HCT116 (cell line): Measurements from ENCODE around the gene THRA. TPM values are rescaled to one million over a fixed set of nuclear protein-coding genes. Genes with fewer than 3 reads are reported as not detected.
A peak's percentile ranks its signal among the peaks of the same experiment; 100 is the strongest.

Experiments used
- ATAC-seq: fragments of 200-7000 bp; cut with Tn5 transposase; 2 replicates; pipeline ENCODE4 v1.9.1; 2020; ENCODE audit warnings: mild to moderate bottlenecking, moderate library complexity
- BruUV-seq: library from RNA; stranded (reverse); fragments of 400-500 nt; replicated peaks from 2 replicates; lab custom pipeline; 2021; lab: Mats Ljungman, UMichigan
- CTCF ChIA-PET: fragments of 300-600 bp; sonication (Branson Sonifier 250); formaldehyde crosslinking; loops from one replicate; lab custom pipeline; 2021; ENCODE audit warnings: antibody characterized with exemption; lab: Charles Lee
- POLR2A ChIA-PET: fragments of 300-600, 350-600 bp; sonication (Branson Sonifier 250); formaldehyde crosslinking; loops from one replicate; lab custom pipeline; 2021; ENCODE audit warnings: antibody characterized with exemption; lab: Charles Lee
- RAD21 ChIA-PET, 2 experiments: fragments of 300-600 bp; sonication (Branson Sonifier 250); formaldehyde crosslinking; loops; one replicate each; lab custom pipeline; 2023; ENCODE audit warnings: low total read pairs in 2 of 2; ENCODE audit not compliant: uncharacterized antibody in 2 of 2, unreplicated experiment in 2 of 2, low non-redundant PET in 1 of 2; lab: Charles Lee
- DNase-seq: peaks from one replicate; pipeline ENCODE4 v3.0.0-alpha.2; 2010; ENCODE audit warnings: low read depth, low spot score
- H2AFZ ChIP-seq: fragments of 200-600 bp; shearing (Covaris generic), sonication (generic); 2 replicates; pipeline ENCODE4 v1.6.1; 2017; ENCODE audit warnings: low read depth, mixed run types, mixed read lengths, antibody characterized with exemption, low read length; ENCODE audit not compliant: poor library complexity, severe bottlenecking
- H3K27ac ChIP-seq: 2 replicates; pipeline ENCODE4 v1.5.1; 2012; ENCODE audit warnings: low read depth, low read length
- H3K27me3 ChIP-seq: fragments of 200-600 bp; sonication (generic); 2 replicates; pipeline ENCODE4 v1.6.1; 2016; ENCODE audit warnings: mixed run types, low read length, mixed read lengths; ENCODE audit not compliant: insufficient read depth
- H3K36me3 ChIP-seq, 2 experiments: fragments of 200-500 bp in 1 of 2; fragments of 200-600 bp in 1 of 2; sonication (Bioruptor generic) in 1 of 2; sonication (generic) in 1 of 2; 2 replicates each; pipeline versions ENCODE4 v1.5.1 to v1.6.1; 2014 to 2016; ENCODE audit warnings: low read length in 2 of 2, inconsistent platforms in 1 of 2, mixed read lengths in 1 of 2, mixed run types in 1 of 2; ENCODE audit not compliant: insufficient read depth in 2 of 2, control insufficient read depth in 1 of 2
- H3K4me1 ChIP-seq, 2 experiments: fragments of 200-600 bp in 1 of 2; sonication (generic) in 1 of 2; 2 replicates each; pipeline versions ENCODE4 v1.5.1 to v1.6.1; 2012 to 2017; ENCODE audit warnings: low read length in 2 of 2, inconsistent platforms in 1 of 2, mild to moderate bottlenecking in 1 of 2, mixed read lengths in 1 of 2, mixed run types in 1 of 2, moderate library complexity in 1 of 2; ENCODE audit not compliant: insufficient read depth in 2 of 2, control insufficient read depth in 1 of 2
- H3K4me2 ChIP-seq: fragments of 200-600 bp; sonication (generic); 2 replicates; pipeline ENCODE4 v1.6.1; 2017; ENCODE audit warnings: mixed run types, low read length, mixed read lengths
- H3K4me3 ChIP-seq, 2 experiments: fragments of 200-600 bp in 1 of 2; sonication (generic) in 1 of 2; replicated peaks in 1 of 2; 2 replicates each; pipeline ENCODE4 v1.5.1; 2011 to 2016; ENCODE audit warnings: low read length in 2 of 2, control low read depth in 1 of 2, low read depth in 1 of 2, mild to moderate bottlenecking in 1 of 2, mixed read lengths in 1 of 2, mixed run types in 1 of 2
- H3K79me2 ChIP-seq: fragments of 200-600 bp; sonication (generic); 2 replicates; pipeline ENCODE4 v1.6.1; 2017; ENCODE audit warnings: mild to moderate bottlenecking, mixed run types, low read length, moderate library complexity, mixed read lengths; ENCODE audit not compliant: insufficient read depth
- H3K9ac ChIP-seq: fragments of 200-600 bp; sonication (generic); 2 replicates; pipeline ENCODE4 v1.6.1; 2016; ENCODE audit warnings: low read length, mixed read lengths
- H3K9me2 ChIP-seq: fragments of 200-600 bp; sonication (generic), shearing (Covaris generic); 2 replicates; pipeline ENCODE4 v1.6.1; 2017; ENCODE audit warnings: mixed run types, mild to moderate bottlenecking, moderate library complexity; ENCODE audit not compliant: insufficient read depth
- H3K9me3 ChIP-seq, 2 experiments: fragments of 200-500 bp in 1 of 2; fragments of 200-600 bp in 1 of 2; sonication (Bioruptor generic) in 1 of 2; sonication (generic) in 1 of 2; 2 replicates each; pipeline ENCODE4 v1.6.1; 2014 to 2017; ENCODE audit warnings: low read length in 2 of 2, mixed read lengths in 2 of 2, inconsistent platforms in 1 of 2, low read depth in 1 of 2, mild to moderate bottlenecking in 1 of 2, mixed run types in 1 of 2, moderate library complexity in 1 of 2; ENCODE audit not compliant: control insufficient read depth in 1 of 2, insufficient read depth in 1 of 2
- H4K20me1 ChIP-seq: fragments of 200-600 bp; sonication (generic), shearing (Covaris generic); 2 replicates; pipeline ENCODE4 v1.6.1; 2017; ENCODE audit warnings: mixed run types, mild to moderate bottlenecking, moderate library complexity; ENCODE audit not compliant: insufficient read depth
- CBX3 ChIP-seq: IDR thresholded peaks from 2 replicates; pipeline ENCODE4 v1.6.1; 2012; ENCODE audit warnings: low read depth
- CEBPB ChIP-seq: IDR thresholded peaks from 2 replicates; pipeline ENCODE4 v1.6.1; 2012; ENCODE audit warnings: low read depth
- EGR1 ChIP-seq: IDR thresholded peaks from 2 replicates; pipeline ENCODE4 v1.6.1; 2012; ENCODE audit warnings: low read depth
- EZH2 ChIP-seq: fragments of 200-600 bp; sonication (generic); IDR thresholded peaks from 2 replicates; pipeline ENCODE4 v1.6.1; 2017; ENCODE audit warnings: antibody characterized with exemption, mixed run types
- EZH2phosphoT487 ChIP-seq: fragments of 200-600 bp; IDR thresholded peaks from 2 replicates; pipeline ENCODE4 v1.6.1; 2018; ENCODE audit warnings: antibody characterized with exemption, borderline replicate concordance
- POLR2A ChIP-seq: IDR thresholded peaks from 2 replicates; pipeline ENCODE4 v1.7.0; 2011; ENCODE audit warnings: borderline replicate concordance; ENCODE audit not compliant: insufficient read depth, insufficient read length; ENCODE audit errors: extremely low read depth
- POLR2AphosphoS5 ChIP-seq: IDR thresholded peaks from 2 replicates; pipeline ENCODE4 v1.6.1; 2011; ENCODE audit warnings: mild to moderate bottlenecking, low read depth, low read length, moderate library complexity
- RAD21 ChIP-seq: IDR thresholded peaks from 2 replicates; pipeline ENCODE4 v1.6.1; 2012; ENCODE audit warnings: low read depth, mild to moderate bottlenecking
- SP1 ChIP-seq: IDR thresholded peaks from 2 replicates; pipeline ENCODE4 v1.6.1; 2012; ENCODE audit warnings: low read depth
- YY1 ChIP-seq: IDR thresholded peaks from 2 replicates; pipeline ENCODE4 v1.6.1; 2011; ENCODE audit warnings: low read length, low read depth, moderate library complexity, mild to moderate bottlenecking; ENCODE audit not compliant: insufficient replicate concordance; ENCODE audit errors: extremely low read depth
- ZNF274 ChIP-seq: fragments of 200-500 bp; sonication (Bioruptor generic); IDR thresholded peaks from 2 replicates; pipeline ENCODE4 v1.6.1; 2014; ENCODE audit warnings: mild to moderate bottlenecking, low read depth, low read length, inconsistent platforms
- intact Hi-C: fragments of 100-400 bp; cut with micrococcal nuclease; formaldehyde crosslinking; loops from 2 replicates; pipeline ENCODE4 v1.10.0; 2022
- total RNA-seq: library from RNA; stranded (reverse); gene quantifications from one replicate; pipeline ENCODE4 v1.2.1, GENCODE V29; 2021; ENCODE audit not compliant: unreplicated experiment
- TF ChIP-seq, protein P1 (sequence below), 3 experiments: fragments of 200-600 bp in 1 of 3; sonication (generic) in 1 of 3; IDR thresholded peaks in 2 of 3; conservative IDR thresholded peaks in 1 of 3; 2 replicates each; pipeline ENCODE4 v1.5.1; 2012 to 2017; ENCODE audit warnings: low read depth in 2 of 3, low read length in 2 of 3, antibody characterized with exemption in 1 of 3, borderline replicate concordance in 1 of 3, control low read depth in 1 of 3, mild to moderate bottlenecking in 1 of 3, mixed read lengths in 1 of 3, mixed run types in 1 of 3, moderate library complexity in 1 of 3; ENCODE audit not compliant: insufficient read depth in 1 of 3
- TF ChIP-seq, protein P2 (sequence below): IDR thresholded peaks from 2 replicates; pipeline ENCODE4 v1.6.1; 2012
- TF ChIP-seq, protein P3 (sequence below): IDR thresholded peaks from 2 replicates; pipeline ENCODE4 v1.6.1; 2011; ENCODE audit warnings: mild to moderate bottlenecking, low read length, moderate library complexity; ENCODE audit not compliant: insufficient replicate concordance; ENCODE audit errors: extremely low read depth

THRA gene
- total RNA-seq, 1 experiment from 2014 or later: 23.3 TPM

GRCh38 chr17:40065769-40066510 is 3.2 kb downstream of the THRA start:
- Histone ChIP-seq H3K9ac (no peak overlapping the region), H3K9me3 (no peaks in the 10 kb centered on the region), H3K4me3 (no peak overlapping the region), H3K79me2 (peaks cover 4% of the 10 kb centered on the region; the same call in 1 of the 2 replicates), H3K36me3 (no peaks in the 10 kb centered on the region), H3K27me3 (no peaks in the 10 kb centered on the region), H3K4me1 (peaks cover 59 to 70% of the 10 kb centered on the region in 2 experiments), H3K9me2 (no peaks in the 10 kb centered on the region), H4K20me1 (no peaks in the 10 kb centered on the region), H3K27ac (no peak overlapping the region; the same call in 1 of the 2 replicates), H3K4me2 (peak overlapping the region; percentile 96; the same call in 1 of the 2 replicates), H2AFZ (no peak overlapping the region)
- ChIA-PET RAD21 (no interaction called here), CTCF (interaction anchor here (1.1 to 4.6 kb wide), 3 partner anchors 9 to 45 kb away, joined by 4 to 36 read pairs (median 9); no protein-coding TSS in a partner anchor), POLR2A (interaction anchor here (1.1 to 2.5 kb wide), 3 partner anchors 11 to 35 kb away, joined by 3 to 10 read pairs (median 6); partner anchors contain the start of genes MED24 and NR1D1)
- DNase-seq (no peak), ATAC-seq (no peak)
- no TSS peak for BruUV-seq
- TF ChIP-seq RAD21 (no peak), EZH2 (no peak), SP1 (no peak), POLR2A (no peak), POLR2AphosphoS5 (no peak), EGR1 (no peak), YY1 (no peak), ZNF274 (no peak)
- intact Hi-C loops: no loop called here

- ChIA-PET CTCF (interaction anchor here (4.6 kb wide), 1 partner anchor 8 kb away, joined by 36 read pairs; no protein-coding TSS in a partner anchor), RAD21 (no interaction called here), POLR2A (interaction anchor here (0.6 kb wide), 1 partner anchor 77 kb away, joined by 3 read pairs; no protein-coding TSS in a partner anchor)
- no peaks in the 10 kb centered on the region for H3K27me3 ChIP-seq
- intact Hi-C loops: no loop called here
- ATAC-seq (no peak), DNase-seq (no peak)
- no peaks in the 10 kb centered on the region for H3K9me2 ChIP-seq
- H2AFZ ChIP-seq: no peak overlapping the region
- H3K4me2 ChIP-seq: no peak overlapping the region
- no peak overlapping the region for H3K4me3 ChIP-seq
- no peaks in the 10 kb centered on the region for H3K9me3 ChIP-seq
- peak overlapping the region; percentile 79; the same call in 1 of the 2 replicates for H3K27ac ChIP-seq
- peaks cover 72 to 80% of the 10 kb centered on the region in 2 experiments for H3K4me1 ChIP-seq
- peaks cover 4% of the 10 kb centered on the region; the same call in 1 of the 2 replicates for H3K79me2 ChIP-seq
- no peak overlapping the region for H3K9ac ChIP-seq
- H3K36me3 ChIP-seq: no peaks in the 10 kb centered on the region
- no TSS peak for BruUV-seq
- no peaks in the 10 kb centered on the region for H4K20me1 ChIP-seq
- TF ChIP-seq, protein P1, sequence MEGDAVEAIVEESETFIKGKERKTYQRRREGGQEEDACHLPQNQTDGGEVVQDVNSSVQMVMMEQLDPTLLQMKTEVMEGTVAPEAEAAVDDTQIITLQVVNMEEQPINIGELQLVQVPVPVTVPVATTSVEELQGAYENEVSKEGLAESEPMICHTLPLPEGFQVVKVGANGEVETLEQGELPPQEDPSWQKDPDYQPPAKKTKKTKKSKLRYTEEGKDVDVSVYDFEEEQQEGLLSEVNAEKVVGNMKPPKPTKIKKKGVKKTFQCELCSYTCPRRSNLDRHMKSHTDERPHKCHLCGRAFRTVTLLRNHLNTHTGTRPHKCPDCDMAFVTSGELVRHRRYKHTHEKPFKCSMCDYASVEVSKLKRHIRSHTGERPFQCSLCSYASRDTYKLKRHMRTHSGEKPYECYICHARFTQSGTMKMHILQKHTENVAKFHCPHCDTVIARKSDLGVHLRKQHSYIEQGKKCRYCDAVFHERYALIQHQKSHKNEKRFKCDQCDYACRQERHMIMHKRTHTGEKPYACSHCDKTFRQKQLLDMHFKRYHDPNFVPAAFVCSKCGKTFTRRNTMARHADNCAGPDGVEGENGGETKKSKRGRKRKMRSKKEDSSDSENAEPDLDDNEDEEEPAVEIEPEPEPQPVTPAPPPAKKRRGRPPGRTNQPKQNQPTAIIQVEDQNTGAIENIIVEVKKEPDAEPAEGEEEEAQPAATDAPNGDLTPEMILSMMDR (IDR thresholded peaks at IDR 0.05 in 2 of 3, conservative IDR thresholded peaks at IDR 0.05 in 1 of 3; ENCODE audit: borderline replicate concordance in 1 of 3, insufficient read depth in 1 of 3, low read depth in 2 of 3, low read length in 2 of 3): no peak
- TF ChIP-seq POLR2A: no peak
- TF ChIP-seq POLR2AphosphoS5: no peak
- TF ChIP-seq CBX3: no peak
- no peak for TF ChIP-seq CEBPB
- TF ChIP-seq YY1: no peak
- no peak for TF ChIP-seq EGR1
- TF ChIP-seq, protein P2, sequence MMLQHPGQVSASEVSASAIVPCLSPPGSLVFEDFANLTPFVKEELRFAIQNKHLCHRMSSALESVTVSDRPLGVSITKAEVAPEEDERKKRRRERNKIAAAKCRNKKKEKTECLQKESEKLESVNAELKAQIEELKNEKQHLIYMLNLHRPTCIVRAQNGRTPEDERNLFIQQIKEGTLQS: no peak
- no peak for TF ChIP-seq EZH2phosphoT487
- no peak for TF ChIP-seq RAD21
- TF ChIP-seq, protein P3, sequence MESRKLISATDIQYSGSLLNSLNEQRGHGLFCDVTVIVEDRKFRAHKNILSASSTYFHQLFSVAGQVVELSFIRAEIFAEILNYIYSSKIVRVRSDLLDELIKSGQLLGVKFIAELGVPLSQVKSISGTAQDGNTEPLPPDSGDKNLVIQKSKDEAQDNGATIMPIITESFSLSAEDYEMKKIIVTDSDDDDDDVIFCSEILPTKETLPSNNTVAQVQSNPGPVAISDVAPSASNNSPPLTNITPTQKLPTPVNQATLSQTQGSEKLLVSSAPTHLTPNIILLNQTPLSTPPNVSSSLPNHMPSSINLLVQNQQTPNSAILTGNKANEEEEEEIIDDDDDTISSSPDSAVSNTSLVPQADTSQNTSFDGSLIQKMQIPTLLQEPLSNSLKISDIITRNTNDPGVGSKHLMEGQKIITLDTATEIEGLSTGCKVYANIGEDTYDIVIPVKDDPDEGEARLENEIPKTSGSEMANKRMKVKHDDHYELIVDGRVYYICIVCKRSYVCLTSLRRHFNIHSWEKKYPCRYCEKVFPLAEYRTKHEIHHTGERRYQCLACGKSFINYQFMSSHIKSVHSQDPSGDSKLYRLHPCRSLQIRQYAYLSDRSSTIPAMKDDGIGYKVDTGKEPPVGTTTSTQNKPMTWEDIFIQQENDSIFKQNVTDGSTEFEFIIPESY: no peak
Observed at GRCh38 chr17:40067710-40068109, 4.9 kb downstream of the THRA start.
